GM19025 (cell line): ENCODE measurements around the gene CTSH.
A peak's percentile ranks its signal among the peaks of the same experiment; 100 is the strongest.

Source experiments
- ATAC-seq: cut with Tn5 transposase; IDR thresholded peaks from one replicate; pipeline ENCODE4 v1.9.1; 2021; ENCODE audit warnings: mild to moderate bottlenecking, low read depth, moderate library complexity; ENCODE audit not compliant: unreplicated experiment

The CTSH gene, protein sequence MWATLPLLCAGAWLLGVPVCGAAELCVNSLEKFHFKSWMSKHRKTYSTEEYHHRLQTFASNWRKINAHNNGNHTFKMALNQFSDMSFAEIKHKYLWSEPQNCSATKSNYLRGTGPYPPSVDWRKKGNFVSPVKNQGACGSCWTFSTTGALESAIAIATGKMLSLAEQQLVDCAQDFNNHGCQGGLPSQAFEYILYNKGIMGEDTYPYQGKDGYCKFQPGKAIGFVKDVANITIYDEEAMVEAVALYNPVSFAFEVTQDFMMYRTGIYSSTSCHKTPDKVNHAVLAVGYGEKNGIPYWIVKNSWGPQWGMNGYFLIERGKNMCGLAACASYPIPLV

DNA sequence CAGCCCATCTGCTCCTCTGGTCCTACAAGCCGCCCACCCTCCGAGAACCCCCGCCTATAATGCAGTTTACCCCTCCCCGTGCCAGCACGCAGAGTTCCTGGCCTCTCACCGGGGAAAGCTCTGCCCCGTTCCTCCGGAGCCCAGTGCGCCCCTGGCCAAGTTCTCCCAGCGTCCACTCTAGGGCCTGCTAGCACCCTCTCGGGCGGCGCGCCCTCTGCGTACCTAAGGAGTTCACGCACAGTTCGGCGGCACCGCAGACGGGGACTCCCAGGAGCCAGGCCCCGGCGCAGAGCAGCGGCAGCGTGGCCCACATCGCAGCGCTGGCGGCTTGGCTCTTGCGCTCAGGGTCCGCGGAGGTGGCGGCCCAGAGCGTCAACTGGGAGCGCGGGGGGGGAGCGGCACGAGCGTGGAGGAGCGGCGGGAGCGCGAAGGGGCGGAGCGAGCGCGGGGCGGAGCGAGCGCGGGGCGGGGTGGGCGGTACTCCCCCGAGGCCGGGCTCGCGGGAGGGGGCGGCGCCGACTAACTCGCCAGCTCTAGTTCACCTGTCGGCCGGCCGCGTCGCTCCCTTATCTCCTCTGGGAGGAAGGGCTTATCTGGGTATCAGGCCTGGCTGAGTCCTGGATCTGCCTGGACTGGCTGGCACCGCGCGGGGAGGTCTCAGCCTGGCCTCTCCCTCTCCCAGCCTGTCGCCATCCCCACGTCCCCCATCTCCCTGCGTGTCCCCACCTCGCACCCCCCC is at the start of gene CTSH:
Gene CTSH (minus strand): TSS at position 378 of the 739 bp plus-strand sequence. CDS start 65 bp downstream, at position 313.
- peak; percentile 71 for ATAC-seq

DNA sequence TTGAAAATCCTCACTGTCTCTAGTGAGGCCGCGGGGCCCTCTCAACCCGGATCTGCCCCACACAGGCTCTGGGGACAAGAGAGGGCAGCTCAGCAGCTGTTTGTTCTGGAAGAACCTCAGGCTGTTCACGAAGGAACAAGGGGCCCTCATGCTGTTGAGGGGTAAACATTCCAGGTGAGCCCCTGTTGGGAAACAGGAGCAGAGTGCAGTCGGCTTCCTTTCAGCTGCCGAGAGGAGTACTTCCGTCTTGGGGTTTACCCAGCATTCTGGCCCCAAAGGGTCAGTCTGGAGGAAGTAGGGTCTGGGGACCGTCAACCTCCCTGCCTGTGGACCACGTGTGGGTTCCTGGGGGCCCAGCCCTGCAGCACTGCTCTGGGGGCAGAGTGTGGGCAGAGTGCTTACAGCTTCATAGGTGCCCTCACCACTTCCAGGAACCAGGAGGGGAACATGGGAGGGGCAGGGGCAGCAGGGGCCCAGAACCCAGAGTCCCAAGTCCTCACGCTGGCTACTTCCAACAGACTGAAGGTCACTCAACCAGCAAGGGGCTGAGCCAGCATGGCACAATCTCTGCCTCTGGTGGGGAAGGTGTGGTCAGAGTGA is 49.2 kb upstream of the CTSH start:
- no peak for ATAC-seq

DNA sequence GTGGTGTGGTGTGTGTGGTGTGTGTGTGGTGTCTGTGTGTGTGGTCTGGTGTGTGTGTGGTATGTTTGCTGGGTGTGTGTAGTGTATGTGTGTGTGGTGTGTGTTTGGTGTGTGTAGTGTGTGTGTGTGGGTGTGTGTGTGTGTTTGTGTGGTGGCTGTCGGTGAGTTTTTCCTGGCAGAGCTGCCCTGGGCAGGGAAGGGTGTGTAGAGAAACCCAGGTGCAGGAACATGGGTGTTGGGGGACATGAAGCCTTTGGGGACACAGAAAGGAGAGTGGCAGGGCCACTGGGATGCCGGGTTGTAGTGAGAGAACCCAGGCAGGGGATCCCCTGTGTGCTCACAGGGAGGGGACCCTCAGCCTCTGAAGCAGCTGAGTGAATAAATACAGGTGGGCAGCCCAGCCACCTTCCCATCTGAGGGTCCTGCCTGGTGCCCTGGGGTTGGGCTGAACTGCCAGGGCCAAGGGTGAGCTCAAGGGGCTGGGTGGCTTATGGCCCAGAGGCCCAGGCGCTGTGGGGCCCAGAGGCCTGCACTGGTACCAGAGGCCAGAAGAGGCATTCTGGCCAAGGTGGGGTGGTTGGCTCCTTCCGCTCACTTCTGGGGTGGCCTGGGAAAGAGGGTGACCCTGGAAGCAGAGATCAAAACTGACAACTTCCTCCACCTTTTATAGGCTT is 48.5 kb upstream of the CTSH start:
- no peak for ATAC-seq

DNA sequence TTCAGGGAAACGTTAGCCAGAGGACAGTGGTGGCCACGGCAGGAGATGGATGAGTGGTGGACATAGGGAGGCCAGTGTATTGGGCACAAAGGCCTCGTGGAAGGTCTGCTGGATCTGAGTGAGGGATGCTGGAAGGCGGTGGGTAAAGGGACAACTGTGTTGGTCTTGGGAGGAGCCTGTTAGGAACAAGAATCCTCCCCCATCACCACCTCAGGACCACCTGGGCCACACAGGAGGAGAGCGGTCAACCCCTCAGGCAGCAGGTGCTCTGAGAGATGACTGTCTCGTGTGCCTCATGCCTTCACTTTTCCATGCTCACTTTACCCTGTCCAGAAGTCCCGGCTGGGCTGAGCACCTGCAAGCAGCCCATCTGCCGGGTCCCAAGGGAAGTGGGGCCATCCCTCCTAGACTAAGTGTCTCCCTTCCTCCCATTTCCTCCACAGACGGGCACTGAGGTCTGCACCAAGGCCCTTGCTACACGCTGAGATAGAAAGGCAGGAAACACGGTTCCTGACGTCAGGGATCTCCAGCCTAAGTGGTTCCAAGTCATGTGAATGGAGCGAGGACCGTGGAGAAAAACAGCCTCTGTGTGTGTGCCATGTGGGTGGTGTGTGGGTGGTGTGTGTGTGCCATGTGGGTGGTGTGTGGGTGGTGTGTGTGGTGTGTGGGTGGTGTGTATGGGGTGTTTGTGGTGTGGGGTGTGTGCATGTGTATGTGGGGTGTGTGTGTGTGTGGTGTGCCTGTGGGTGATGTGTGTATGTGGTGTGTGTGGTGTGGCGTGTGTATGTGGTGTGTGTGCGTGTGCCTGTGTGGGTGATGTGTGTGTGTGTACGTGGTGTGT is 47.8 kb upstream of the CTSH start:
- no peak for ATAC-seq

DNA sequence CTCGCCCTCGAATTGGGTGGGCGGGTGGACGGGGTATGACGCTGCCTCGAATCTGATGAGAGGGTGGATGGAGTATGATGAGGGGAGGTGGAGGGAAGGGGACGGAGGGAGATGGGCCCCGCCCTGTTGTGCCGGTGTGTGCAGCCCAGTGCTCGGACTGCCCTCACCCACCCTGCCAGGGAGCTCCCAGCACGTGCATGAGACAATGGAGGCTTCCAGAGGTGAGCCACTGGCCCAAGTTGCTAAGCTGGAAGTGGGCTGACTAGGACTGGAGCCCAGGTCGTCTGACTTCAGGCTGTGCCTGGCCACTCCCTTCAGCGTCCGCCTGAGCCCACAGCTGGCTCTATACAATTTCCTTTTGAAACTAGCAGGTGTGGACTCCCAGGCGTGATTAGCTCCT is 47.0 kb upstream of the CTSH start:
- no peak for ATAC-seq

DNA sequence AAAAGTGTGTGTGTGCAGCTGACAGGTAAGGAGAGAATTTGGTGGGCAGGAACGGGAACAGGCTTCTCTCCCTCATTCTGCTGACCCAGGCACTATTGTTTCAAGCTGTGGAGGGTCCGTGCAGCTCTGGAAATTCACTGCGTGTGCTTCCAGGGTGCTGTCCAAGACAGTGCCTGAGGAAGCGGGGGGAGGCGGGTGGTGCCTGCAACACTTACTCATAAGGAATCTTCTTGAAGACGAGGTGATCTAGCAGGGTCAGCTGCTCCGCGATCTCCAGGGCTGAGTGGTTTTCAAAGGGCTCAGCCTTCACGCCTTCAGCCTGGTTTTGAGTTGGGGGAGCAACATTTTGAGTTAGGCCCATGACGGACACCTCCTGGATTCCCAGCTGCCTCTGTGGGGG is 46.6 kb upstream of the CTSH start:
- ATAC-seq, result no peak

DNA sequence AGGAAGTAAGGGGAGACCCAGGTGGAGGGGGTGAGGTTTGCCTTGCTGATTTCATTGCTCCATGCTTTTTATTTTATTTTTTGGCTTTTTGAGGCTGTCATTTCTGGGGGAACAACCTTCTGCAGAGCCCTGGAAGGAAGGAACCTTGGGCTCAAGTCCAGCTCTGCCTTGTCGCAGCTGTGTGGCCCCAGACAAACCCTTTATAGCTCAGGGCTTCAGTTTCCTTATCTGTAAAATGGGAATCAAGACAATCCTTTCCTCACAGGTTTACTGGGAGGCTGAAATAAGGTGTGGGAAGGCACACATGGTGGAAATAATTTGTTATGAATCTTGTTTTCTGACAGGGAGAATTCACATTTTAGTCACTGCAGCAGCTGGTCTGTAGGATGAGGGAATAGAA is 45.4 kb upstream of the CTSH start:
- ATAC-seq, result no peak

DNA sequence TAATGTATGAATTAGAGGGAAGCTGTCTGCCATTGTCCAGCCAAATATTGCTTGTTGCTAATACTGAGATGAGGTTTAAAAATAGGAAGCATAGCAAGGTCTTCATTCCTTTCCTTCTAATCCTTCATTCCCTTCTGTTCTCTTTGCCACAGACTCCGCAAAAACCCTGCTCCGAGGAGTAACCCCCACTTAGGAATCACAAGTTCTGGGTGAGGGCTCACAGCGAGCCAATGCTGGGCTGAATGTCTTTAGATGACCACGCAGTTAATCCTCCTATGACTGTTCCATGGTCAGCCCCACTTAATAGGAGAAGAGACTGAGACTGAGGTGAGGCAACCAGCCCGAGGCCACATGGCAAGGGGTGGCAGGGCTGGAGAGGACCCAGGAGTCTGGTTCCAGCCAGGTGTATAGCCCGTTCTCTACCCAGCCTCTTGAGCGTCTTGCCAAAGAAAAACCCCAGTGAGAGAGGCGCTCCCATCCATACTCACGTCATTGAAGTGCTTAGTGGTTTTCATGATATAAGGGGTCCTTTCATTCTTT is 44.9 kb upstream of the CTSH start:
- no peak for ATAC-seq

DNA sequence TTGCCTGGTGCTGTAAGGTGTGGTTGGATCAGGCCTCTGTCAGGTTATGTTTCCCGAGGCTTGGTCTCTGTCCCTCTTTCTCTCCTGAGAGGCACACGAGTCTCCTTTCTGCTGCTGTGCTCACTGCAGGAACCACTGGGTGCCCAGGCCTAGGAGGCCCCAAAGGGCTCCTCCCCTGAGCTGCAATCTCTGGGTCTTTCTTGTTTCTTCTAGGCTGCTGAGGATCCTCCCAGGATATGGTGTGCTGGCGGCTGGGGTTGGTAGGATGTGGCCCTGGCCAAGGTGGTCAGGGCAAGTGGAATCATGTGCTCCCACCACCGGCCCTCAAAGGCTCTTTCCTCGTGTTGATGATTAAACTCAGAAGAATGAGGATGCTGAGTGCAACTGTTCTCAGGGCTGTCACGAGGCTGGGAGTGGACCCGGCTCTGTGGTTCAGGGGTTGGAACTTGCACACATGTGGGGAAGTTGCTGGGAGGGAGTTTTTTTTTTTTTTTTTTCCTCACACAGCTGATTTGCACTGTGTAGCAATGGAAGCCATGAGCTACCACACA is 43.6 kb upstream of the CTSH start:
- peak; percentile 71 for ATAC-seq

DNA sequence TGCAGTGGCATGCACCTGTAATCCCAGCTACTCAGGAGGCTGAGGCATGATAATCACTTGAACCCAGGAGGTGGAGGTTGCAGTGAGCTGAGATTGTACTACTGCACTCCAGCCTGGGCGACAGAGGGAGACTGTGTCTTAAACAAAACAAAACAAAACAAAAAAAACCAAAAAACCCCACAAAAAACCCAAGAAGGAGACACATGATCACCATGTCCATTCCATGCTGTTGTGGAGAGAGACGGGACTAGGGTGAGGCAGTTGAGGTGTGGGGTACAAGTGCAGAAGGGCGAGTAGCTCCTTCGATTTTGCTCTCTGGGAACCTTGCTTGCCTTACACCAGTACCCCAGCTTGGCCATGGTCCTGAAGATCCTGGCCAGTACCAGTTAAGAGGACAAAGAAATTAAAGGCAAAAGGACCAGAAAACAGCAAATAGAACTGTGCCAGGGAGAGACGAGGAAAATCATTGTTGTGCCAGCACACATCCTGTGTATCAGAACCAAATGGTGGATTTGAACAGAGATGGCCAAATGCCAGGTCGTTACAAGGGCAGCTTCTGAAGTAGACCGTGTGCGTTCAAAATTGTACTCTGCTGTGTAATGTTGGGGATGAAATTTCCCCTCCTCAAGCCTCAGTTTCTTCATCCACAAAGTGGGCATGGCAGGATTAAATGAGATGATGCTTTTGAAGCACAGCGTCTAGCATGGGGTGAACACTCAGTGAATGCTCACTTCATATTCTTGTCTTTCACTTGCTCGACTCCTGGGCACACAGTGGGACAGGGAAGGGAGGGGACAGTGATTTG is 42.9 kb upstream of the CTSH start:
- ATAC-seq, result no peak

DNA sequence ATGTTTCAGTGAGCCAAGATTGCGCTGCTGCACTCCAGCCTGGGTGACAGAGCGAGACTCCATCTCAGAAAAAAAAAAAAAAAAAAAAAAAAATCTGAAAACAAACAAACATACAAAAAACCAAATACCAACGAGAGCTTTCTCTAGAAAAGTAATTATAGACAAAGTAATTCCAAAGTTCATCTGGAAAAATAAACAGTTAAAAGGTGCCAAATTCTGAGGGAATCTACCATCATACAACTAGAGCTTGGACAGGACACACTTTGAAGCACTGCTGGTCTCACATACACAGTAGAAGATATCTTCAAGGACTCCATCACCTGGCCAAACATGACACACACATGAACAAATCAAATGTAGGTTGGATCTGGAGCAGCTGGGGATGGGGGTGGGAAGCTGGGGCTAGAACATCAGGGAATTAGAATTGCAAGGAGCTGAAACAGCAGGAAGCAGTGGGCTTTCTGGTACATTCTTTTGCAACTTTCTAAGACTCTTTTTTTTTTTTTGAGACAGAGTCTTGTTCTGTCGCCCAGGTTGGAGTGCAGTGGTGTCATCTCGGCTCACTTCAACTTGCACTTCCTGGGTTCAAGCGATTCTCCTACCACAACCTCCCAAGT is 41.1 kb upstream of the CTSH start:
- no peak for ATAC-seq

DNA sequence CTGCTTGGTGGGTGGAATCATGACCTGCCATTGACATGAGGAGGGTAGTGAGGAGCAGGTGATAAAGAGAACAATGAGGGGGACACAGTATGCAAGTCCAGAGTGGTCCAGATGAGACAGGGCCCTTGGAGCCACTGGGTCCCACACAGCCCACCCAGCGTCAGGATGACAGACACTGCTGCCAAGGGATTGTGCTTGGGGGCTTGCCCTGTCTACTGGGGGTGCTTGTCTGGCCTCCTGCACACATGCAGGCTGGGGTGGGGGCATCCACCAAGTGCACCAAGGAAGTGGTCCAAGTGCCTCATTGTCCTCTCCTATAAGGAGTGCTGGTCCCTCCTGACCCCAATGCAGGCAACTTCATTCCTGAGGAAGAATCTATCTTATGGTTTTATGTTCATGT is 39.2 kb upstream of the CTSH start:
- ATAC-seq, result no peak

DNA sequence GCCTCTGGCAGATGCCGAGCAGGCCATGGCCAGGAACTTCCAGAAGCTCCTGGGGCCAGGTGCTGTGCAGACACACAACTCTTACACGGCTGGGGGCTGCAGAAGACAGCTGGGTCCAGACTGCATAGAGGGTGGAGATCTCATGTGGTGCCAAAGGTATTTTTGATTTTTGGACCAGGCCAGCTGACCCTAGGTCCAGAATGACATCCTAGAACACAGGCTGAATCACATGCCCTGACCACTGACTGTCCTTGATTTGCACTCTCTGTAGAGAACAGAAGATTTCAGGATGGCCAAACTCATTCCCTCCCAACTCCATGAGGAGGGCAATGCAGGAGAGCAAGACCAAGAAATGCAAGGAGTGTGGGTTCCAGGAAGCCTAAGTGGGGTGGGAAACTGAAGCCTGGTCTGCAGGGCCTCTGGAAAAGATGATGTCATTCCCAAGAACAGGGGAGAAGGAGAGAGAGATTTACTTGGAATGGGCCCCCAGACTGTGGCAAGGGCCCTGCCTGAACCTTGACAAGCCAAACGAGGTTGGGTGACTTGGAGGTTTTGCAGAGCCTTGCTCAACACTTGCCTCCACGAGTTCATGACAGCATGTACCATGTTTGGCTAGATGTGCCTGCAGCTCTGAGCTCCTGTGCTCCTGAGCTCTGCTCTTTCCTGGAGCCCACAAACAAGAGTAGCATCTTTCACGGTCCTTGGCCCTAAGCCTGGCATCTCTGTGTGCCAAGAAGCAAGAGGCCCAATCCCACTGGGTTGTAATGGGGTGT is 38.5 kb upstream of the CTSH start:
- ATAC-seq, result no peak

DNA sequence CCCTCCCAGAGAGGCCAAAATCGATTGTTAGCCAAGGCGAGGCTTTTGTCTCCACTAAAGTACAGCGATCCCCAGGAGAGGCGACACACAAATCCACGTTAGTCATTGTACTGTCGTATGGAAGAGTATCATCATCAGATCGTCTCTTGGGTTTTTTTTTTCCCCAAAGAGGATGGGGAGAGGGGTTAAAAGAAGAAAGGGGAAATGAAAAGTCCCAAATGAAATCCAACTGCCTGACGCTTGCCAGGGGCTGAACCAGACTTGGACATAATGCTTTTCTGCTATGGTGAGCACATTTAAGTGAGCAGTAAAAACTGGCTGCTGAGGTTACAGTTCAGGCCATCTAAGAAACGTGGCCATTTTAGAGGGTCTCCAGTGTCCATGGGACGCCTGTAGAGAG is 37.9 kb upstream of the CTSH start:
- ATAC-seq, result no peak

DNA sequence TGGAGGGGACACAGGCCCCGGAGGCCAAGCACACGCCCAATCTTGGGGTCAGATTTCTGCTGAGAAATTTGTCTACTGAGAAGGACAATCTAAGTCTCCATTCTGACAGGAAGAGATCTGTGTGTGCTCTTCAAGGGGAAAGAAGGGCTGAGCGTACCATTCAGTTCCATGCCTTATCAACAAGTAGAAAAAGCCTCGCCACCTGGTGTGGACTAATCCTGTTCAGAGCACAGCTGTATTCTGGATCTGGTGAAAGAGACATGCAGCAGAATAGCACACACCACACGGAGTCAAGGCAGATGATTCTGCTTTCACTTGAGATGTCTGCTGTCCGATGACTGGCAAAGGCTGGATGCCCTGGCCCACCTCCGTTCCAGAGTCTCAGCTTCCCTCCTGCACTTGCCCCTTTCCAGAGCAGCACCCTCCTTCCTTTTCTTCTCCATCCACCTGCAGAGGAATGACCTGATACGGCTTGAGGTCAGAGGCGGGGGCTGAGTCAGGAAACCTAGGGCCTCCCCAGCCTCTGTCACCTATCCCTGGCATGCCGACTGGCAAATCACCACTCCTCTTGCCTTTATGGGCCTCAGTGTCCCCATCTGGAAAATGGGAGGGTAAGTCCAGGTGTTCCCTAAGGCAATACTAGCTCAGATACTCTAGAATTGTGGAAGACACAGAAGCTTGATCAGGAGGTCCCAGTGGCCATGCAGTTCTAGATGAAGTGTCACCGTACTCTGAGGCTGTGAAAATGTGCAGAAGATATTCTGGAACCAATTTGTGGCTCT is 36.9 kb upstream of the CTSH start:
- no peak for ATAC-seq

DNA sequence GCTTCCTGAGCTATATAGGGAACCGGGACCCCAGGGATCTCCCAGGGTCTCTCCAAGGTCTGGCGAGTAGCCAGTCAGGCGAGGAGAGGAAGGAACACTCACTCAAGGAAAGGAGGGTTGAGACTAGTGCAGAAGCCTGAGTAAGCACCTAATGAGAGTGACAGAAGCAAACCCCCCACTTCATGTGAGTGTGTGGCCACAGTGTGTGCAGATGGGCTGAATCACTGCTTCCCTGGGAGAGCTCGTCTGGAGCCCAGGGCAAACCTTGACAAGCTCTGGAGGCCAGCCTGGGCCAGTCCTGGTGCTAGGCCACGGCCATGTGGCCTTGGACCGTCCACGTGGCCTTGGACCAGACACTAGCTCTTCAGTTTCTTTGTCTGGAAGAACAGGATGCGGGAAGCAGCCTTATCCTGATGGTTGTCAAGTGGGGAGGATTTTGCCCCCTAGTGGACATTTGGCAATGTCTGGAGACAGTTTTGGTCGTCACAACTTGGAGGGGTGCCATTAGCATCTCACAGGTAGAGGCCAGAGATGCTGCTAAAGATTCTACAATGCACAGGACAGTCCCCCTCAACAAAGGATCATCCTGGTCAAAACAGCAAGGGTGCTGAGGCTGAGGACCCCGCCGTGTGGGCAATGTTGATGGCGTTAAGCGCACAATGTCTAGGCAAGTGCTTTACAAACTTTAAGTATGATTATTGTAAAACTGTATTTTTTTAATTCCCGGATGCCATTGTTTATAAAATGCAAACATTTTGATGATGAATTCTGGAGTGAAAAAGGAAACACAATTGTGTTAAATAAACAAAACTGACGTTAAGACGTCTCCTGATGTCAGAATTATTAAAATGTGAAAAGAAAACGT is 34.8 kb upstream of the CTSH start:
- ATAC-seq, result no peak
